Measurements from ENCODE around the gene EFCAB8.
"Not testable (repeated sequence)": the region's sequence is repeated elsewhere in the genome, so short reads cannot be mapped to it uniquely, and the experiment has no call there.

Gene EFCAB8

DNA sequence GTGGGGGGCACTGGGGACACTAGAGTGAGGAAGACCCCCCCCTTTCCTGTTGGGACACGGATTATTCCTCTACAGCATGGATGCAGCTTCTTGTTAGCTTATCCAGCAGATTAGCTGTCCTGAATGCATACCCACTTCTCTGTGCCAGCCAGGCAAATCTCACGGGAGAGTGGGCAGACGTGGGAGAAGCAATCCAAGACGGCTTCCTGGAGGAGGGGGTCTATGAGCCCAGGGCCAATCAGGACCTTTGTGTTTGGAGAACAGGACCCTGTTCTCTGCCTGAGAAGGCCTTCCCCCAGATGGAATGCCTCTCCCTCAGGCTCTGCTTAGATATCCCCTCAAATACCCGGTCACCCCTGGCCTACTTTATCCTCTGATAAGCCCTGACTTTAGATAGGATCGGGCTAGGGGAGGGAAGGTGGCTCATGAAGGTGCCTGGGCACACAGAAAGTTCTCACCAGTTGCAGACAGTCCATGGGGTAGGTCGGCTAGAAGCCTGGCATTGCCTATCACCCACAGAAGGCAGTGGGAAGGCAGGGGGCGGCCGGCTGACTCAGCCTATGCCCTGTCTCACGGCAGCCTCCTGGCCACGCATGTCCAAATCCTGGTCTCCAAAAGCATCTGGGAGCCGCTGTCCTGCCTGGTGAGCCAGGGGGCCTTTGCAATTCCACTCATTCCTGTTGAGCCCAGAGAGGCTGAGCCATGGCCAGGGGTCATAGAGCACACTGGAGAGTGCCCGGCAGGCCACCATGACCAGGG lies 110.8 kb downstream of the EFCAB8 start:
- DNase-seq (ENCODE audit: low read depth): no peak
- TF ChIP-seq, protein P1, sequence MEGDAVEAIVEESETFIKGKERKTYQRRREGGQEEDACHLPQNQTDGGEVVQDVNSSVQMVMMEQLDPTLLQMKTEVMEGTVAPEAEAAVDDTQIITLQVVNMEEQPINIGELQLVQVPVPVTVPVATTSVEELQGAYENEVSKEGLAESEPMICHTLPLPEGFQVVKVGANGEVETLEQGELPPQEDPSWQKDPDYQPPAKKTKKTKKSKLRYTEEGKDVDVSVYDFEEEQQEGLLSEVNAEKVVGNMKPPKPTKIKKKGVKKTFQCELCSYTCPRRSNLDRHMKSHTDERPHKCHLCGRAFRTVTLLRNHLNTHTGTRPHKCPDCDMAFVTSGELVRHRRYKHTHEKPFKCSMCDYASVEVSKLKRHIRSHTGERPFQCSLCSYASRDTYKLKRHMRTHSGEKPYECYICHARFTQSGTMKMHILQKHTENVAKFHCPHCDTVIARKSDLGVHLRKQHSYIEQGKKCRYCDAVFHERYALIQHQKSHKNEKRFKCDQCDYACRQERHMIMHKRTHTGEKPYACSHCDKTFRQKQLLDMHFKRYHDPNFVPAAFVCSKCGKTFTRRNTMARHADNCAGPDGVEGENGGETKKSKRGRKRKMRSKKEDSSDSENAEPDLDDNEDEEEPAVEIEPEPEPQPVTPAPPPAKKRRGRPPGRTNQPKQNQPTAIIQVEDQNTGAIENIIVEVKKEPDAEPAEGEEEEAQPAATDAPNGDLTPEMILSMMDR (IDR thresholded peaks at IDR 0.05; ENCODE audit: low read length, missing control alignments): no peak
- no peak overlapping the region for H3K4me3 ChIP-seq (replicated peaks; ENCODE audit: low read depth, low read length)

DNA sequence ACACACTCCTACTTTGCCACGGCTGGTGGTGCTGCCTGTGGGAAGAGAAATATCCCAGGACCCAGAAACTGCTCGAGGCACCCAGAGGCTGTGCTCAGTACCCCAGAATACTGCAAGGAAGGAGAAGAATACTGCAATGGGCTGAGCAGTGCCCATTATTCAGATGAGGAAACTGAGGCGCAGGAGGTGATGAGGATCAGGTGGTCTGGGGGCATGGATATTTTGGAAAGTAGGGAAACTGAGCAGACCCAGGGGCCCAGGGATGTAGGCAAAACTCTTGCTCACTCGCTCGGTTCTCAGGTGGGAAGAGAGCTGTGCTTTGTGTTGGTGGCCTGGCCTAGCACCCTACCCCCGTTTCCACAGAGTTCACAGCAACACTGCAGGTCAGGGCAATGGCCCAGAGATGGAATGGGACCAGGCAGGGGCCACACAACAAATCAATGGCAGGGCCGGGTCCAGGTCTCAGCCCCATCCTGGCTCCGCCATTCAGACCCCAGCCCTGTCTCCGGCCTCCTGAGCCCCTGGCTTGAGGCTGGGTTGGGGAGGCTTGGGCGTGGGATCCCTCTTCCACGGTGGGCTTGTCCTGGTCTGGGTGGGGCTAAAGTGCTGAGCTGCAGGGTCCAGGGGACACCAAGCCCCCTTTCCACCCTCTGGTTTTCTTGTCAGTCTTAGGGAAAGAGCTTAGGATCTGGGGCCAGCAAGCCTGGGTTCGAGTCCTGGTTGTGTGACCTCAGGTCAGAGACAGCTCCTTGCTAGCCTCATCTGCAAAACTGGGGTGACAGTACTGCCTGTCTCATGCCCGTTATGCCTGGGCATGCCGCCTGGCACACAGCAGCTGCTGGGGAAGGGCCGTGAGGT lies 111.6 kb downstream of the EFCAB8 start:
- no peak overlapping the region for H3K4me3 ChIP-seq (replicated peaks; ENCODE audit: low read depth, low read length)
- TF ChIP-seq, protein P1 (IDR thresholded peaks at IDR 0.05; ENCODE audit: low read length, missing control alignments): no peak
- no peak for DNase-seq (ENCODE audit: low read depth)

DNA sequence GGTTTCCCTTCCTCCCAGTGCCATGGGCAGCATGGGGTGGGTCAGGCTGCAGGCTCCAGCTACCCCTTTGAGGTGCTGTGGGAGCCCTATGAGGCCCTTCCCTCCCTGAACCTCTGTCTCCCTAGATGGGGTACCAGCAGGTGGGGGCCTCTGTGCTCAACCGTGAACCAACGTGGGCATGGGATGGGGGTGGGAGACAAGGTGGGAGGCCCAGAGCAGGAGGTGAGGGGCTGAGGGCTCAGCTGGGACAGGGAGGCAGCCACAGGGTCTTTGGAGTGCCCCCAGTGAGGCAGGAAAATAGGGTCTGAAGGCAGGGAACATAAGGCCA lies 112.2 kb downstream of the EFCAB8 start:
- DNase-seq (ENCODE audit: low read depth): no peak
- TF ChIP-seq, protein P1 (IDR thresholded peaks at IDR 0.05; ENCODE audit: low read length, missing control alignments): no peak
- H3K4me3 ChIP-seq (replicated peaks; ENCODE audit: low read depth, low read length): no peak overlapping the region

DNA sequence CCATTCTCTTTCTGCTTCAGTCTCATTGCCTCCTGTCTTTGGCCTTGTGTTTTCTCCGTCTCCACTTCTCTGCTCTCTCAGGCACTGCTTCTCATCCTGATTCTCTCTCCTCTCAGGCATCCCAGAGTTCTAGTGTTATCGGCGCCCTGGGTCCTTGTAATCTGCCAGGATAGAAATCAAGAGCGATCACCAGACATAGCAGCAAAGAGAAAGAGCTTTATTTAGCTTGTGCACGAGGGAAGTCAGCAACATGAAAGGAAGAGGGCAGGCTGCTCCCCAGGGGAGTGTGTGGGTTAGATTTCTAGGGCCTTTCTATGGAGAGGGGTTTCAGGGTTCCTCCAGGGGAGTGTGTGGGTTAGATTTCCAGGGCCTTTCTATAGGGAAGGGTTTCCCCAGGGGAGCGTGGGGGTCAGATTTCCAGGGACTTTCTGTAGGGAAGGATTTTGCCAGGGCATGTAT lies 113.0 kb downstream of the EFCAB8 start:
- H3K4me3 ChIP-seq (replicated peaks; ENCODE audit: low read depth, low read length): no peak overlapping the region
- TF ChIP-seq, protein P1 (IDR thresholded peaks at IDR 0.05; ENCODE audit: low read length, missing control alignments): no peak
- DNase-seq (ENCODE audit: low read depth): no peak

DNA sequence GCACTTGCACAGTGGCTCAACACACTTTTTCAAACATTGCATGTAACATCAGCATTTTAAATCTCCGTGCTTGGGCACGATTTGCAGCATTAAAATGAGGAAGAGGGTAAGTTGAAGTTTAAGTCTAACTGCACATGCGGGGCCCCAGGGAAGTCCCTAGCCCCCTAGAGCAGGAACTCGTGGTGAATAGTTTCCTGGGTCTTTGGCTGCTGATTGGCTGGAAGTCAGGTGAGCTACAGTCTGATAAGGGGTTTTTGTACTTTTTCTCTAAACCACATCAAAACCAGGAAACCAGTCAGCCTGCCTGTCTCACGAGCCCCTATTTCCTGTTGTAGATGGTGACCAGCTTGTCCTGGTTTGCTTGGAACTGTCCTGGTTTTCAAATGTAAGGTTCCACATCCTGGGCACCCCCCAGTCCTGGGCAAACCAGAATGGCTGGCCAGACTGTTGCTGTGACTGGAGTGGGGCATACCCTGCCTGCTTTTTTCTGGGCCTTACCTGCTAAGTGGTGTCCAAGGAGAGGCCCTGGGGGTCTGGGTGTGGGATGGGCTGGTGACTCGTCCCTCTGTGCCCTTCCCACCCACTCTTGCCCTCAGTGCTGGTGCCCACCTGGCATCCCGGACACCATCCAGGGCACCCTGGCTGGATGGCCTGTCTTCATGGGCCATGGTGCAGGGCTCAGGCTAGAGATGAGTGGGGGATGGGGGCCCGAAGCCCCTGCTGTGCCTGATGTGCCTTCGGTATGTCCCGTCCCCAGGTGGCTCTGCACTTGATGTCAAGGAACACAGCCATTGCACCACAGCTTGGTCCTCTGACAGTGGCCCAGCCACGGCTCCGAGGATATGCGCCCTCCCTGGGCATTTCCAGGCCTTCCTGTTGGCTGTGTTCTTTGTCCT lies 113.7 kb downstream of the EFCAB8 start:
- H3K4me3 ChIP-seq (replicated peaks; ENCODE audit: low read depth, low read length): no peak overlapping the region
- no peak for DNase-seq (ENCODE audit: low read depth)
- TF ChIP-seq, protein P1 (IDR thresholded peaks at IDR 0.05; ENCODE audit: low read length, missing control alignments): no peak

DNA sequence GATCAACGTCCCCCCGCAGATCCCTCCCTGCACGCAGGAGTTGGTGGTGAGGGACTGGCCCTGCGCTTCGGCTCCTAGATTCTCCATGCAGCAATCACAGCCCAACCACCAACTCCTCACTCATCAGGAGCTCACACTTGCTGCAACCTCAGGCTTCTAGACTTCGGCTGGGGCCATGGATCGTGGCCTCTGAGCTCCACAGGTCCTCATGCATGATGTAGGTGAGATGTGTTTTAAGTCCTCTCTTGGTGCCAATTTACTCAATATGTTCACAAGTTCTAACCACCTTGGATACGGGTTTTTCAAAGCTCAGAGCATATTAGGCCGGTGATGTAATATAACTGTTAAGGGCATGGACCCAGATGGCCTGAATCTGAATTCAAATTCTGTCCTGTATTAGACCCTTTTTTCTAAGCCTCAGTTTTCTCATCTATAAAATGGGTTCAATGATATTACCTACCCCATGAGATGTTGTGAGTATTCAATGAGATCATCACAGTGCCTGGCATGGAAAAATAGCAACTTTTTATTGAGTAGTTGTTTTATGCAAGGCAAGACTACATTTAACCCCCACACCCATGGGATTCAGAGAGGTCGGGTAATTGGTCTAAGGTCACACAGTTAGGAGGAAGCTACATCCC lies 114.5 kb downstream of the EFCAB8 start:
- TF ChIP-seq, protein P1 (IDR thresholded peaks at IDR 0.05; ENCODE audit: low read length, missing control alignments): no peak
- H3K4me3 ChIP-seq (replicated peaks; ENCODE audit: low read depth, low read length): no peak overlapping the region
- no peak for DNase-seq (ENCODE audit: low read depth)

DNA sequence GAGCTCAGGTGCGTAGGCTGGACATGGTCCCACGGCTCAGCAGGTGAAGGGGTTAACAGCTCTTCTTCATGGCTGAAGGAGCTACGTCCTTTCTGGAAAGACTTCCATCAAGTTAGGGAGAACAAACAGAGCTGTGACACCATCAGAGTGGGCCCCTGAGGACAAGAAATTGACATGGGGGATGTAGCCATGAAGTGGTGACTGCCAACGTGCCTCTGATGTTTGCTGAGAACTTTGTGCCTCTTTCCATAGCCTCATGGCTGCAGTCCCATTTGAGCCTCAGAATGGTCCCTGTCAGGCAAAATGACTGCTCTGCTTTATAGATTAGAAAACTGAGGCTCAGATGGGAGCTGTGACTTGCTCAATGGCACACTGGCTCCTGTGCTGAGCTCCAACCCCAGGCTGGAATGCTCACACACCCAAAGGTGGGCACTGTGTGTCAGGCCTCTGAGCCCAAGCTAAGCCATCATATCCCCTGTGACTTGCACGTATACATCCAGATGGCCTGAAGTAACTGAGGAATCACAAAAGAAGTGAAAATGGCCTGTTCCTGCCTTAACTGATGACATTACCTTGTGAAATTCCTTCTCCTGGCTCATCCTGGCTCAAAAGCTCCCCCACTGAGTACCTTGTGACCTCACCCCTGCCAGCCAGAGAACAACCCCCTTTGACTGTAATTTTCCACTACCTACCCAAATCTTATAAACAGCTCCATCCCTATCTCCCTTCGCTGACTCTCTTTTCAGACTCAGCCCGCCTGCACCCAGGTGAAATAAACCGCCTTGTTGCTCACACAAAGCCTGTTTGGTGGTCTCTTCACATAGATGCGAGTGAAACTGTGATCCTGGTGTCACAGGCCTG lies 115.7 kb downstream of the EFCAB8 start:
- DNase-seq (ENCODE audit: low read depth): not testable (repeated sequence)

DNA sequence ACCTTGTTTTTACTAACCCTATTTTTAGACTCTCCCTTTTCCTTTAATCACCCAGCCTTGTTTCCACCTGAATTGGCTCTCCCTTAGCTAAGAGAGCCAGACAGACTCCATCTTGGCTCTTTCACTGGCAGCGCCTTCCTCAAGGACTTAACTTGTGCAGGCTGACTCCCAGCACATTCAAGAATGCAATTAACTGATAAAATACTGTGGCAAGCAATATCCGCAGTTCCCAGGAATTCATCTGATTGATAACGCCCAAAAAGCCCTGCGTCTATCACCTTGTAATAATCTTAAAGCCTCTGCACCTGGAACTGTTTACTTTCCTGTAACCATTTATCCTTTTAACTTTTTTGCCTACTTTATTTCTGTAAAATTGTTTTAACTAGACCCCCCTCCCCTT lies 116.4 kb downstream of the EFCAB8 start:
- DNase-seq (ENCODE audit: low read depth); H3K4me3 ChIP-seq (replicated peaks; ENCODE audit: low read depth, low read length): not testable (repeated sequence)

More for the DNA sequence above, 115.7 kb downstream of the EFCAB8 start:
- H3K4me3 ChIP-seq (replicated peaks; ENCODE audit: low read depth, low read length): not testable (repeated sequence)

All from fibroblast of pulmonary artery (primary cell).